NK-92 treated with Interleukin-12 subunit alpha and Interleukin-12 subunit beta, amount 100 ng/mL, for 24 hours (cell line): ENCODE measurements around the gene CXCL14.

Experiments
- DNase-seq: peaks from one replicate; lab custom pipeline; 2025; lab: John Stamatoyannopoulos, UW

CXCL14 gene

DNA sequence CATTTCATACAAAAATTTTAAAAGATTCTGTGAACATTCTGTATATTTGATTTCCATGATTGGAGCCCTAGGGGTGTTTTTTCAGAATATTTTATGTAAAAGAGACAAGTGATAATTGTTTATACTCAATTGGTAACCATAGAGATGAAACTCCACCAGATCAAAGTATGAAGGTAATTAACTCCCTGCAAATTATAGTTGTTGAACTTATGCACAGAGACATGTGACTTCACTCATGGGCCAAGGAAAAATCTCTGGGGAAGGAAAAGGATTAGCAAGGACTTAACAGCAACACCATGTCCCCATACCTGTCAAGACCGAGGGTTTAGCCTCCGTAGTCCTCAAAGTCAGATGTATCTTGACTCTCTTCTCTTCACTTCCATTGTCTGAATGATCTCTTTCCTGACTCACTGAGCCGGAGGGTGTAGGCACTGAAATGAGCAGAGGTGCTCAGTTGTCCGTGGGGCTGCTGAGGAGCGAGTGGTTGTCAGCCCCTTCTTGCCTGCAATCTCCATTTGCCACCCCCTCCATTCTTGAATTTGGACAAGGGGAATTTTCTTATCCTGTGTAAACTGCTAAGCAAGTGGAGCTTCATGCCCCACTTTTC lies 17.5 kb upstream of the CXCL14 start:
- DNase-seq: no peak

- DNase-seq: no peak
These were observed 15.7 kb upstream of the CXCL14 start for GRCh38 chr5:135594416-135594960.

GRCh38 chr5:135593886-135594285 lies 15.1 kb upstream of the CXCL14 start:
- no peak for DNase-seq

GRCh38 chr5:135593141-135593540 lies 14.3 kb upstream of the CXCL14 start:
- DNase-seq: no peak

GRCh38 chr5:135592312-135593045 lies 13.7 kb upstream of the CXCL14 start:
- DNase-seq: no peak

DNA sequence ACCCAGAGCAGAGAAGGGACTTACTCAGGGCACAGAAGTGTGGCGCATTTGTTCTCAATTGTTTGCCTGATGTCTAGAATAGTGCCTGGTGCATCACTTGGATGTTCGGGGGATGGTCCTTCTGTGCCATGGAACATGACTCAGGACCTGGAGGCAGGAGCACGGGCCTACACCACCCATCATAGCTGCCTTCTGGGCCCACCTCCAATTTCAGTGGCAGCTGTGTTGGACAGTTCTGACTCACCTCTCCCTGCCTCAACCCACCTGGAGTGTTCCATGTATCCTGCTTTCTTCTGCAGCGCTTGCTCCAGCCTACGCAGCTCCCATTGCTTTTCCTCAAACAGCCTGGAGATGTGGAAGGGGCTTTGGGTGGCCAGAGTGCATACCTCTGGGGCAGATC lies 12.5 kb upstream of the CXCL14 start:
- no peak for DNase-seq

DNA sequence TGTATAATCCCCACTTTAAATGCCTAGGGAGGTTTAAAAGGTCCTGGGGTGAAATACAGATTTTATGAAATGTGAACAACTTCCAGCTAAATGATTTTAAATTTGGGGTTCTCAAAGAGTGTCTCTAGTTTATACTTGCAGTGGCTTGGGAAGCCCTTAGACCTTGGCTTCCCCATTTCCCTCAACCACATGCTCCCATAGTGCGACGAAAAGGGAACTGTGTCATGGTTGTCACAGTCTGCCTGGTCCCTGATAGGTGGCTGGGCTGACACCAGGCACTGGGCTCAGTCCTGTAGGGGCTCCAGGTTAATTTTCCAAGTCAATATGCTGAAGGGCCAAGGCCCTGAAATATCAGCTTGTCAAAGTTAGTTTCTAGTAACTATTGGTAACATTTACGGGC lies 10.4 kb upstream of the CXCL14 start:
- DNase-seq: no peak

GRCh38 chr5:135587721-135588663 lies 9.2 kb upstream of the CXCL14 start:
- no peak for DNase-seq

- DNase-seq: no peak
These were observed 6.1 kb upstream of the CXCL14 start for GRCh38 chr5:135584918-135585317.

GRCh38 chr5:135584276-135584675 lies 5.5 kb upstream of the CXCL14 start:
- DNase-seq: no peak

DNA sequence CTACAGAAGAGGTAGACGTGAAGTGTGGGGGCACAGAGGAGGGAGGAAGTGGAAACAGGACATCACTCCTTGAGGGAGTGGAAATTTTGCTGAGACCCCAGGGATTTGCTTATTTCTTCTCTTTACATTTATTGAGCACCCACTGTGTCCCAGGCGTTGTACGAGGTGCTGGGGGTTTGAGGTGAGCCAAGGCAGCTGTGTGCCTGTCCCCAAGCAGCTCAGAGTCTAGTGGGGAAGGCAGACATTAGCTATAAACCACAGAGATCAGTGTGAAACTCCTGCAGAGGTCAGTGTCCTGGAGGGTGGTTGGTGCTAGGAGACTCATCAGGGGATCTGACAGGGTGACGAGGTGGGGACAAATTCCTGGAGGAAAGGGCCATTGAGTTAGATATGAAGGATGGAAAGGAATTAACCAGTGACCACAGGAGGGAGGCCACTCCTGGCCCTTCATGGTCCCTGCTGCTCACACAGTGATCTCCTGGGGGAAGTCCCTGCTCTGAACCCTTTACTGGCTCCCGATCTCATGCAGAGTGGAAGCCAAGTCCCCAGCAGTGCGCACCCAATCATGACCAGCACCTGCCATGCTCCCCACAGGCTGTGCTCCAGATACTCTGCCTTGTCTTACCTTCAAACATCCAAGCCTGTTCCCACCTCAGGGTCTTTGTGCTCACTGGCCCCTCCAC lies 3.4 kb upstream of the CXCL14 start:
- no peak for DNase-seq

GRCh38 chr5:135578305-135578684 lies 496 bp downstream of the CXCL14 start:
- DNase-seq: no peak

GRCh38 chr5:135577421-135577820 lies 1.4 kb downstream of the CXCL14 start:
- no peak for DNase-seq

DNA sequence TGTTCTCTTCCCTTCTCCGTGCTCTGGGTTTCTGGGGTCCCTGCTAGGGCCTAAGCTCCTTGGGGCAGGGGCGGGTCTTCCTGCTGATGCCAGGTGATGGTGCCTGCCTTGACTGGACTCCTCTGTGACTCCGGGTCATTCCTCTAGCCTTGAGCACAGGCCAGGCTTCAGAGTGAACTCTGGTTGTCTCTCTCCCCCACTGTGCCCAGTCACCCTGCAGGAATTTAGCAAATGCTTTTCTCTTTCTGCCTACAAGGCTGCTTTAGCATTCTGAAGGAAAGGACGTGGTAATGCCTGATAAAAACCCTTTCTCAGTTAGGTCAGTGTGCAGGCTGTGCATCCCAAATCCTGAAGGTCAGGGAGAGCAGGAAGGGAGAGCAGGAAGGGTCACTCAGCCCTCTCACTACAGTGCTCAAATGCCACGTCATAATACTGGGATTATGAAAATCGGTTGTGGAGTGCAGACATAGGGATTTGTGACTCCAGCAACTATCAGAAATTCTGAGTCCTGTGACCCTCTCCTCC lies 2.7 kb downstream of the CXCL14 start:
- DNase-seq: no peak

DNA sequence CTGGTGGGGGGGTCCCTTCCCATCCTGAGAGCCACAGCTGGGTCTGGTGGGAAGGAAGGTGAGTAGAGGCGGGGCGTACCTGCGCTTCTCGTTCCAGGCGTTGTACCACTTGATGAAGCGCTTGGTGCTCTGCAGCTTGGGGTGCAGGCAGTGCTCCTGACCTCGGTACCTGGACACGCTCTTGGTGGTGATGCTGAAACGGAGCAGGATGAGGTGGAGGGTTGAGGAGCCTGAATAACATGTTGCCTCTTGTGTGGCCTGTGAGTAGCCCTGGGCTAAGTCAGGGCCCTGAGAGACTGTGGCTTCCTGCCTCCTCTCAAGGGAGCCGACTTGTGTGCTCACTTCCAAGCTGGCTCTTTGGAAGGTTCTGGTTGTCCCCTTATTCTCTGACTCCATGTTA lies 4.3 kb downstream of the CXCL14 start:
- DNase-seq: no peak

GRCh38 chr5:135571902-135572301 lies 6.9 kb downstream of the CXCL14 start:
- no peak for DNase-seq

DNA sequence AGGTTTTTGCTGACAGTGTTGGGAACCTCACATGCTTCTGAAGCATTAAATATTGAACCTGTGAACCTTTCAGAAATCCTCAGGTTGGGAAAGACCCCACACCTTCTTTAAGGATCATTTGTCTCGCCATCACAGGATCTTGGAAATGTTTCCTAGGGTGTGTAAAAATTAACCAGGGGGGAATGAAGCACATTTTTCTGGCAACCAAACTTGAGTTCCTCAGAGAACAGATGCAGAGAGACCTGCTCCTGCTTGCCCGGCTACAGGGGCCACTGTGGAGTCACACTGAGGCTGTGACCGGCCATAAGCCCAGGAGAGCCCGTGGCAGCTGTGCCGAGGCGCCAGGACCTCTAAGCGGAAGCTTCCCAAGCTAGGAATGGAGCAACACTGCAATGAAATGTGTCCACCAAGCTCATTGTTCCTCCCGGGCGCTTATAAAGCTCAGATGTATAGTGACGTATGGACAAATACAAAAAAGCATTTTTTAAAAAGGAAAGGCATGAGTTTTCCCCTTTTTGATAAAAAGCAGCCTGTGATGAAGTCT lies 7.7 kb downstream of the CXCL14 start:
- DNase-seq: no peak

DNA sequence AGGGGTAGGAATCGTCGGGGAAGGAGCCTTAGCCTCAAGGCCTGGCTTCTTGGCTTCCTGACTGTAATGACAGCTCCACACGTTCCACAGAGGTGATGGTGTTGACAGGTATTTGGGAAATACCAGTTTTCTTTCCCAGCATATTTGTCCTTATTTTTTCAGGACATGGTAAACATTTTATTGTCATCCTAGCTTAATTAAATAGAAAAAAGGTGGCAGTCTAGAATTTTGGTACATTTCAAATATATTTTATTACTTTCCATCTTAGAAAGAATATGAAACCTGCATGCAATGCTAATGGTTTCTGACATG lies 8.4 kb downstream of the CXCL14 start:
- DNase-seq: no peak

GRCh38 chr5:135569755-135570452 lies 8.9 kb downstream of the CXCL14 start:
- DNase-seq: no peak

DNA sequence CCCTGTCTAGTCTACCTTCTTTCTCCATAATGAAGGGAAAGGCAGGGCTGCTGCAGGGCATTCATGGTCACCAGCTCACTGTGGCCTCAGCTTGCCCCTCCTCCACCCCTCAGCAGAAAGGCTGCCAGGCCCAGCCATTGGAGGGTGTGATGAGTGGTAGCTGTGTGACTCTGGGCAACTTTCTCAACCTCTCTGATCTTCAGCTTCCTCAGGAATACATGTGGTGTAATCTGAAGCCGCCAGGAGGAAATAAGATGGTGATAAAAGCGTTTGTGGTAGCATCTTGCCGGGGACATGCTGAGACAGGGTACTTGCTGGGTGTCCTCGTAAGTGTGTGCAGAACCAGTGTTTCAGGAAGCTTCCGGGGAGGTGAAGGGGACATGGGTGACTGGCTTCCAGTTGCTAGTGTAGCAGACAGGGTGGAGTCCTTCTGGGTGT lies 9.8 kb downstream of the CXCL14 start:
- no peak for DNase-seq

DNA sequence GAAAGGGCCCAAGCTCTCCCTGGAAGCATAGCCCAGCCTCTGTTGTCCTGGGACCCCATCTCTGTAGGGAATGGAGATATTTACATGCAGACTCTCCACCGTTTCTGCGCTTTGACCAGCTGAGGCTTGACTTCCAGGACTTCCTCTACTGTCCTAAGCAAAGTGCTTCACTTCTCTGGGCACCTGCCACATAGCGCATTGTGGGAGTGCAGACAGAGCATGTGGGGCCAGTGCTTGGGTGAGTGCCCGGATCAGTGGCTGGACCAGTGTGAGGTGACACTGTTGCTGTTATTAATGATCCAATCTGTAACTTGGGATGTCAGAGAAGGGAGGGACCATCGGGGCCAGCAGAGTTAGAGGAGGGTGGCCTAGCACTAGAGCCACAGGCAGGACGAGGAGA lies 10.5 kb downstream of the CXCL14 start:
- no peak for DNase-seq
